NCI-H2227 (cell line): ENCODE data around the gene C12orf42.
A peak's percentile ranks its signal among the peaks of the same experiment; 100 is the strongest.

Experiments
- DNase-seq: peaks from one replicate; lab custom pipeline; 2025; ENCODE audit not compliant: unreplicated experiment; lab: John Stamatoyannopoulos, UW

The C12orf42 gene

GRCh38 chr12:103495469-103496456 is at the start of gene C12orf42:
C12orf42 (minus strand) TSS chr12:103495968; CDS start chr12:103478426, 17,542 bp downstream.
- peak; percentile 87 for DNase-seq

GRCh38 chr12:103542078-103542477 is 46.3 kb upstream of the C12orf42 start:
- DNase-seq: no peak

- no peak for DNase-seq
Observed at GRCh38 chr12:103540319-103540718, 44.6 kb upstream of the C12orf42 start.

GRCh38 chr12:103538397-103538796 is 42.6 kb upstream of the C12orf42 start:
- DNase-seq: no peak

GRCh38 chr12:103530307-103531066 is 34.7 kb upstream of the C12orf42 start:
- DNase-seq: peak; percentile 48

DNA sequence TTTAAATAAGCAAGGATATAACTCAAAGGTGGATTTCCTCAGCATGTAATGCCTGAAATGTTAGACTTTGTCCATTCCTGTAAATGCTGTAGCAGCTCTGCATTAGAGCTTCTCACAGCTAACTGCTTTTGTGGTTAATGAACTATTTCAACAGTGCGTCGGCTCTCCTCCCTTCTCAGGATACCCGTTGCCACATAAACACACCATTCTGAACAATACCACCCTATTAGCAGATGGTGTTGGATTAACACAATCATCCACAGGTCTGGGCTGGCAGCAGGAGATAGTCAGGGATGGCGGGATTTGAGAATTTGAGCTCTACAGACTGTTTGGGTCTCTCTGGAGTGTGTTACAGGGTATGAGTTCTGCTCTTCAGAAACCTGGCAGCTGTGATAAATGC is 33.5 kb upstream of the C12orf42 start:
- DNase-seq: peak; percentile 14

GRCh38 chr12:103524238-103524875 is 28.6 kb upstream of the C12orf42 start:
- DNase-seq: no peak

DNA sequence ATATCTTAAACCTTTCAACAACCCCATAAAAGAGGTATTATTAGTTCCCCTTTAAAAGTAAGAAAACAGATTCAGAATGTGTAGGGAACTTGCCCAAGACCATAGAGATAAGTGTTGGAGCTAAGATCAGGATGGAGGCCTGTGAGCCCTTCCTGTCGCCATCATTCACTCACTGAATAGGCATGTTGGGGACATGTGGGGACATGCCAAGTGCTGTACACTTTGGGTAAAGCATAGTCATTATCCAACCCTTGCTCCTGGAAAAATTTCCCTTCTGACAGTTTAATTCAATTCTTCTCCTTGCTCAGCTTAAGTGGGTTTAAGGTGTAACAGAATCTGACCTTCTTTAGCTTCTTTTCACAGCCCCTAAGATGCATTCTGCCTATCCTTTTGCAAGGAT is 28.0 kb upstream of the C12orf42 start:
- peak; percentile 47 for DNase-seq

- no peak for DNase-seq
Observed at GRCh38 chr12:103520686-103521215, 25.0 kb upstream of the C12orf42 start.

- no peak for DNase-seq
Observed at GRCh38 chr12:103519632-103520031, 23.9 kb upstream of the C12orf42 start.

DNA sequence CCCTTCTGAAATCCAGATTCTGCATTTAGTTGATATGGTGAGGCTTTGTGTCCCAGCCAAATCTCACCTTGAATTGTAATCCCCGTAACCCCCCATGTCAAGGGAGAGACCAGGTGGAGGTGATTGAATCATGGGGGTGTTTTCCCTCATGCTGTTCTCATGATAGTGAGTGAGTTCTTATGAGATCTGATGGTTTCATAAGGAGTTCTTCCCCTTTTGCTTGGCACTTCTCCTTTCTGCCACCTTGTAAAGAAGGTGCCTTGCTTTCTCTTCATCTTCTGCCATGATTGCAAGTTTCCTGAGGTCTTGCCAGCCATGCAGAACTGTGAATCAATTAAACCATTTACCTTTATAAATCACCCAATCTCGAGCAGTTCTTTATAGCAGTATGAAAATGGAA is 23.1 kb upstream of the C12orf42 start:
- DNase-seq: no peak

- DNase-seq: no peak
Observed at GRCh38 chr12:103517161-103517560, 21.4 kb upstream of the C12orf42 start.

DNA sequence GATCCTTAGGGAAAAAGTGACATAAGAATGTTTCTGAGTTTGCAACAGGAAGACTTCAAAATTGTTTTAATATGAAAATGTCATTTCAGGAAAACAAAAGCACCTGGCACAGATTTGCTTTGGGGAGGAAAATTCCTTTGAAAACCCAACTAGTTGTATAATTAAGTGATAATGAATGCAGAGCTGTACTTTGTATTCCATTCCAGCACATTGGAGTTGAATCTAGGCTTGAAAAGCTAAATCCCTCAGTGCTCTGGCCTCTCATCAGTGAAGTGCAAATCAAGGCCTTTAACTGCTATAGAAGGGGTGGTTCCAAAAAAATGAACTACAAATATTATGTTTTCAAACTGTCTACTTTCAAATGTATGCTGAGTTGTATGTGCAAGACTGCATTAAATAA is 19.6 kb upstream of the C12orf42 start:
- DNase-seq: no peak

DNA sequence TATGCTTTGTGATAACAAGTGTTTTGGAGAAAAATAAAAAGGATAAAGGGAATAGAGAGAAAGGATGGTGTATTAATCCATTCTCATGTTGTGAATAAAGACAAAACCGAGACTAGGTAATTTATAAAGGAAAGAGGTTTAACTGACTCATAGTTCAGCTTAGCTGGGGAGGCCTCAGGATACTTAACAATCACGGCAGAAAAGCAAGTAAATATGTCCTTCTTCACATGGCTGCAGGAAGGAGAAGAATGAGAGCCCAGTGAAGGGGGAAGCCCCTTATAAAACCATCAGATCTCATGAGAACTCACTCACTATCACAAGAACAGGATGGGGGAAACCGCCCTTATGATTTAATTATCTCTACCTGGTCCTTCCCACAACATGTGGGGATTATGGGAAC is 18.1 kb upstream of the C12orf42 start:
- DNase-seq: no peak

GRCh38 chr12:103505371-103506236 is 9.8 kb upstream of the C12orf42 start:
- no peak for DNase-seq

GRCh38 chr12:103504606-103505005 is 8.8 kb upstream of the C12orf42 start:
- no peak for DNase-seq

DNA sequence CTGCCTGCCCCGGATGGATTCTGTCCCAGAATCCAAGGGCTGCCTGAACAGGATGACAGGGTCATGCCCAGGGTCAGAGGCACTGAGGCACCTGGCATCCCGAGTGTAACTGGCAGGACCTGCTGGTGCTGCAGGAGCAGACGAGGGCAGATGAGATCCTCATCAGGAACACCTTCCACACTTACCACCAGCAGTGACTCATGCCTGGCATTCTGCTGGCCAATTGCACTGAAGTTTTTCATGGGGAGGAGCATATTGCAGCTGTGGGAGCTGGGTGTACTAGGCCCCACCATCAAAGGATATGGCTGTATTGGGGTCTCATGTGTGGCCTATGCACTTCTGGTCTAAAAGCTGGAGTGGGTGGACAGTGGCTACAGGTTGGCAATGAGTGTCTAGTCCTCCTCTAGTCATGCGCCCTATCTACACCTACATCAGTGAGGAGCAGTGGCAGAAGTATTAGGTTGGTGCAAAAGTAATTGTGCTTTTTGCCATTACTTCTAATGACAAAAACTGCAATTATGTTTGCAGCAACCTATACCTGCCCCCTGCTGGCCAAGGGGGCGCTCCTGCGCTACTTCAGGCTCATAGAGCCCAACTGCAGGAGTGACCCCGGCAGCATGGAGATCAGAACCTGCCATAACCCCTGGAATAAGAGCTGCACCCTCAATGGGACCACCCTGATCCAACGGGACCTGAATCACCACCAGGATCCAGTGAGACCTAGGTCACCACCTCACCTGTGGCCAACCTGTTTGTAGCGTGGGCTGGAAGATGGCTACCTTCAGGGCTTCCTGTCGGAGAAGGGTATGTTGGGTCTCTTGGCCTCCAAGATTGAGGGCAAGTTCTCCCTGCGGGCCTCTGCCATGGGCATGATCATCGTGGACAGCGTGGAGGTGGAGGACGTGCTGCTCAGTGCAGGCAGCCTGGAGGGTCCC is 8.0 kb upstream of the C12orf42 start:
- DNase-seq: no peak

DNA sequence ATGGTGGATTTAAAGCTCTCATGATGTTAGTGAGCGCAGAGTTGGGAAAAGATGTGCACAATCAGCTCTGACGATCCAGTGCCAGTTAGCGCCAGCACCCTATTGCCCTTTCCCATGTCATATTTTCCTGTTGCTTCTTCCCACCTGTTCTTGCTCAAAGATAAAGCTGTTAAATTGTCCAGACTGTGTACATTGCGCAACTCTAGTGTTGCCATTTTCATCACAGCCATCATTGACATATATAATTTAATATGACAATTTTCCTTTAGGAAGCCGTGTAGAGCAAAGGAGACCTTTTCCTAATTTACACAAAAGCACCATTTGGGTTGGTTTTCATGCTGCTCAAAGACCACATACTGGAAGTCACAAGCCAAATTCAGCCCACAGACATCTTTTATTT is 5.7 kb upstream of the C12orf42 start:
- DNase-seq: no peak

GRCh38 chr12:103499571-103499970 is 3.8 kb upstream of the C12orf42 start:
- no peak for DNase-seq
